Spleen (tissue), 7 donors: ENCODE results near the gene SLC26A11.

ENCODE experiments used
- POLR2A ChIP-seq, 3 donors: fragments of 450-650 bp; IDR thresholded peaks; one replicate each; pipeline ENCODE4 v1.5.1; 2017; ENCODE audit warnings: antibody characterized with exemption in 3 of 3, mild to moderate bottlenecking in 1 of 3
- POLR2AphosphoS5 ChIP-seq, 3 donors: sonication (generic); formaldehyde crosslinking; IDR thresholded peaks; one replicate each; pipeline ENCODE4 v1.5.1; 2017; ENCODE audit warnings: antibody characterized with exemption in 3 of 3
- TF ChIP-seq, protein P1 (sequence below), 11 experiments: fragments of 200-600 bp in 7 of 11; fragments of 450-650 bp in 4 of 11; sonication (generic) in 4 of 11; IDR thresholded peaks in 8 of 11; conservative IDR thresholded peaks in 3 of 11; 1 replicate in 7 of 11; 2 replicates in 4 of 11; pipeline versions ENCODE4 v1.4.0 to v1.8.0; 2016 to 2021; ENCODE audit warnings: antibody characterized with exemption in 11 of 11, inconsistent platforms in 4 of 11, mild to moderate bottlenecking in 1 of 11
- donor health status: DM: no; HTN: no; CAD: no; lungs with moderate emphysema.
- donor health status: DM: no; HTN: no; CAD: no.
- donor health status: DM: no; HTN: no; CAD: no.

- TF ChIP-seq, protein P1, sequence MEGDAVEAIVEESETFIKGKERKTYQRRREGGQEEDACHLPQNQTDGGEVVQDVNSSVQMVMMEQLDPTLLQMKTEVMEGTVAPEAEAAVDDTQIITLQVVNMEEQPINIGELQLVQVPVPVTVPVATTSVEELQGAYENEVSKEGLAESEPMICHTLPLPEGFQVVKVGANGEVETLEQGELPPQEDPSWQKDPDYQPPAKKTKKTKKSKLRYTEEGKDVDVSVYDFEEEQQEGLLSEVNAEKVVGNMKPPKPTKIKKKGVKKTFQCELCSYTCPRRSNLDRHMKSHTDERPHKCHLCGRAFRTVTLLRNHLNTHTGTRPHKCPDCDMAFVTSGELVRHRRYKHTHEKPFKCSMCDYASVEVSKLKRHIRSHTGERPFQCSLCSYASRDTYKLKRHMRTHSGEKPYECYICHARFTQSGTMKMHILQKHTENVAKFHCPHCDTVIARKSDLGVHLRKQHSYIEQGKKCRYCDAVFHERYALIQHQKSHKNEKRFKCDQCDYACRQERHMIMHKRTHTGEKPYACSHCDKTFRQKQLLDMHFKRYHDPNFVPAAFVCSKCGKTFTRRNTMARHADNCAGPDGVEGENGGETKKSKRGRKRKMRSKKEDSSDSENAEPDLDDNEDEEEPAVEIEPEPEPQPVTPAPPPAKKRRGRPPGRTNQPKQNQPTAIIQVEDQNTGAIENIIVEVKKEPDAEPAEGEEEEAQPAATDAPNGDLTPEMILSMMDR (IDR thresholded peaks at IDR 0.05 in 8 of 11, conservative IDR thresholded peaks at IDR 0.05 in 3 of 11): no peak
- TF ChIP-seq POLR2A (IDR thresholded peaks at IDR 0.05): peak in 2 of 3 donors; percentile 8 to 66
- peak; percentile 65 to 79 (median 78) for TF ChIP-seq POLR2AphosphoS5 (IDR thresholded peaks at IDR 0.05)
These were observed 40.5 kb downstream of the SLC26A11 start, which contains the start of gene RNF213 for GRCh38 chr17:80260791-80261158.
